Mesendoderm (in vitro differentiated cells): ENCODE measurements around the gene RAPGEF4.

Experiments
- DNase-seq: peaks from one replicate; pipeline ENCODE4 v3.0.0; 2013
- H2AK5ac ChIP-seq: 2 replicates; pipeline ENCODE4 v1.6.1; 2013; ENCODE audit warnings: low read length, inconsistent platforms
- H2BK120ac ChIP-seq: 2 replicates; pipeline ENCODE4 v1.6.1; 2013; ENCODE audit warnings: low read depth, mild to moderate bottlenecking, low read length, moderate library complexity, mixed read lengths
- H2BK15ac ChIP-seq: replicated peaks from 2 replicates; pipeline ENCODE4 v1.6.1; 2013; ENCODE audit warnings: low read depth, mild to moderate bottlenecking, moderate library complexity
- H2BK5ac ChIP-seq: 2 replicates; pipeline ENCODE4 v1.6.1; 2013; ENCODE audit warnings: low read length, inconsistent platforms
- H3K18ac ChIP-seq: 2 replicates; pipeline ENCODE4 v1.6.1; 2013; ENCODE audit warnings: mild to moderate bottlenecking, low read length, mixed read lengths
- H3K23ac ChIP-seq: one replicate; pipeline ENCODE4 v1.6.1; 2013; ENCODE audit warnings: low read length
- H3K27ac ChIP-seq: 2 replicates; pipeline ENCODE4 v1.5.1; 2013; ENCODE audit warnings: low read depth, mild to moderate bottlenecking, inconsistent platforms, low read length, moderate library complexity
- H3K27me3 ChIP-seq: 2 replicates; pipeline ENCODE4 v1.6.1; 2013; ENCODE audit warnings: low read length, control low read depth, mild to moderate bottlenecking, inconsistent platforms; ENCODE audit not compliant: insufficient read depth, poor library complexity
- H3K36me3 ChIP-seq: 2 replicates; pipeline ENCODE4 v1.6.1; 2013; ENCODE audit warnings: low read length, inconsistent platforms; ENCODE audit not compliant: control insufficient read depth, insufficient read depth
- H3K4ac ChIP-seq: one replicate; pipeline ENCODE4 v1.6.1; 2013; ENCODE audit warnings: low read depth, mild to moderate bottlenecking, low read length, moderate library complexity
- H3K4me1 ChIP-seq: 2 replicates; pipeline ENCODE4 v1.6.1; 2013; ENCODE audit warnings: low read depth, low read length, inconsistent platforms; ENCODE audit not compliant: control insufficient read depth
- H3K4me2 ChIP-seq: 2 replicates; pipeline ENCODE4 v1.6.1; 2013; ENCODE audit warnings: low read length
- H3K4me3 ChIP-seq: 2 replicates; pipeline ENCODE4 v1.5.1; 2013; ENCODE audit warnings: mild to moderate bottlenecking, low read length
- H3K56ac ChIP-seq: one replicate; pipeline ENCODE4 v1.6.1; 2013; ENCODE audit warnings: low read length
- H3K79me1 ChIP-seq: 2 replicates; pipeline ENCODE4 v1.6.1; 2013; ENCODE audit warnings: low read length, inconsistent platforms
- H3K79me2 ChIP-seq: 2 replicates; pipeline ENCODE4 v1.6.1; 2013; ENCODE audit warnings: mild to moderate bottlenecking, low read length; ENCODE audit not compliant: control insufficient read depth, insufficient read depth
- H3K9ac ChIP-seq: 2 replicates; pipeline ENCODE4 v1.6.1; 2013; ENCODE audit warnings: low read length, inconsistent platforms
- H4K5ac ChIP-seq: one replicate; pipeline ENCODE4 v1.6.1; 2013; ENCODE audit warnings: low read length
- H4K8ac ChIP-seq: one replicate; pipeline ENCODE4 v1.6.1; 2013; ENCODE audit warnings: low read depth, mild to moderate bottlenecking, control low read depth, low read length, moderate library complexity
- WGBS: extraction: QIAGEN DNeasy Blood & Tissue Kit; methylation state at CpG from one replicate; pipeline ENCODE4 v1.1.7; 2013; ENCODE audit warnings: low lambda C conversion rate, missing lambda C conversion rate; ENCODE audit not compliant: insufficient coverage; ENCODE audit errors: extremely low coverage; 5-methylcytosine and 5-hydroxymethylcytosine counted together

The RAPGEF4 gene

DNA sequence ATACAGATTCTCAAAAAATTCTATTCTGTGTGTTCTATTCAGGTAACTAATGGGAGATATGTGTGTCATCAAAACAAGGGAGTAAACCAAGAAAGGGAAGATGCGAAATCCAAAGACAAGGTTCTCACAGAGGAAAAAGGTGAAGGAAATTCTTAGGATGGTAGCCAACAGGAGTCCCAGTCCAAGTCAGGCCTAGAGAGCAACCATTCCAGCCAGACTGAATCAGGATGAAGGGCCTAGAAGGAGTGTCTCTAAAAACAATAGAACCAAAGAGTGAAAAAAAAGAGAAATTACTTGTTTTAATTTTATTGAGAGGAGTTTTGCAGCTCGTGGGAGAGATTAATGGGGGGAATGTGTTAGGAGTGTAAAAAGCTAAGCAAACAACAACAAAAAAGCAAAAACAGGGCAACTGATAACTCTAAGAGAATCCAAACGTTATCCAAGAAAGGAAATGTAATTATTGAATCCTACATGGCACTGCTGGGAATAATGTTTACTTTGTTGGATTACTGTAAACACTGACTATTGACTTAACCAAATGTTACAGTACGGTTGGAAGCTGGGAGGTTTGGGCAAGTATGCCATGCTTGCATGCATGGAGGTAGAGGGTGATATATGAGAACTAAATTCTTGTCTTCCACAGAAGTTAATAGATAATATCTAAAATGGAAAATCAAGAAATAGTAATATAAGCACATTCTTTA lies 352.3 kb downstream of the RAPGEF4 start:
- H3K27ac ChIP-seq, result no peak overlapping the region
- H2AK5ac ChIP-seq, result no peak overlapping the region
- no peaks in the 10 kb centered on the region for H3K79me1 ChIP-seq
- H3K23ac ChIP-seq, result no peak overlapping the region
- H3K4ac ChIP-seq, result no peak overlapping the region
- H4K5ac ChIP-seq, result no peak overlapping the region
- no peak overlapping the region for H3K9ac ChIP-seq
- H3K56ac ChIP-seq, result no peak overlapping the region
- H3K4me3 ChIP-seq, result no peak overlapping the region
- H3K4me2 ChIP-seq, result no peak overlapping the region
- H3K79me2 ChIP-seq, result no peaks in the 10 kb centered on the region
- H3K36me3 ChIP-seq, result no peaks in the 10 kb centered on the region
- H2BK120ac ChIP-seq, result no peak overlapping the region
- H3K4me1 ChIP-seq, result no peaks in the 10 kb centered on the region
- WGBS, result 100% methylated on average over 1 of the region's 4 CpGs
- no peak overlapping the region for H2BK5ac ChIP-seq
- no peaks in the 10 kb centered on the region for H3K27me3 ChIP-seq
- H2BK15ac ChIP-seq, result no peak overlapping the region
- no peak overlapping the region for H3K18ac ChIP-seq
- DNase-seq, result no peak
- H4K8ac ChIP-seq, result no peak overlapping the region

DNA sequence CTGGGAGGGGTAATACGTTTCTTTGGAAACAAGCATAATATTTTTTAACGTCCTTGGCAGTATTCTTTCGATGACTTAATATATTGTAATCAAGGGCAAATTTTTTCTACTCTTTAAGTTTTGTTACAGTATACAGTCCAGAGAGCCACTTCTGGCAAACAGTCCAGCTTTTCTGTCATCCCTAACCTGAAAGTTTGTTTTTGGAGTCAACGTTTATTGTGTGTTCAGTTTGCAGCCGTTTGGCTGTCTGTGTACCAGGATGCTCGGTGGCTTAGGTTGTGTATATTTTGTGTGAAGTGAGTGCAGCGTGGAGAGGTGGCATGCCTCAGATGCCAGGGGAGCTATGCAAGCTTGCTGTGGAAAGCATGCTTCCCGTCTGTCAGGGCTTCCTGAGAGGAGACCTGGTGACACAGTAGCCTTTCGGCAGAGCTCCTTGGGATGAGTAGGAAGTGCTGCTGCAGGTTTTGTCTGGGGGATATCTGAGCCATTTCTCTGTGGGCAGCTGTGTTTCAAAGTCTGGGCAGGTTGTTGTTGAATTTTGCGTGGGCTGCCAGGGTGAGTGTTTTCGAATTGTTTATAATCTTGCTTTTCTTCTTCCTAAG lies 354.7 kb downstream of the RAPGEF4 start:
- H2BK15ac ChIP-seq, result no peak overlapping the region
- no peaks in the 10 kb centered on the region for H3K36me3 ChIP-seq
- H2BK120ac ChIP-seq, result no peak overlapping the region
- peak; percentile 84 for DNase-seq
- H3K18ac ChIP-seq, result no peak overlapping the region
- no peak overlapping the region for H3K27ac ChIP-seq
- H2BK5ac ChIP-seq, result no peak overlapping the region
- H2AK5ac ChIP-seq, result no peak overlapping the region
- H4K5ac ChIP-seq, result no peak overlapping the region
- H3K56ac ChIP-seq, result no peak overlapping the region
- no peaks in the 10 kb centered on the region for H3K79me1 ChIP-seq
- H3K4me3 ChIP-seq, result no peak overlapping the region
- no peaks in the 10 kb centered on the region for H3K27me3 ChIP-seq
- no peaks in the 10 kb centered on the region for H3K79me2 ChIP-seq
- H3K4me2 ChIP-seq, result no peak overlapping the region
- H3K4me1 ChIP-seq, result no peaks in the 10 kb centered on the region
- no peak overlapping the region for H3K4ac ChIP-seq
- WGBS, result no CpG with 5 or more reads among the region's 11 CpGs
- no peak overlapping the region for H4K8ac ChIP-seq
- H3K9ac ChIP-seq, result no peak overlapping the region
- H3K23ac ChIP-seq, result no peak overlapping the region

GRCh38 chr2:173090973-173091660 lies 355.5 kb downstream of the RAPGEF4 start:
- WGBS, result no CpG with 5 or more reads among the region's 10 CpGs
- Histone ChIP-seq H2AK5ac (no peak overlapping the region), H3K4me1 (no peaks in the 10 kb centered on the region), H3K79me2 (no peaks in the 10 kb centered on the region), H3K9ac (no peak overlapping the region), H3K23ac (peak overlapping the region; percentile 3), H3K79me1 (no peaks in the 10 kb centered on the region), H3K4ac (no peak overlapping the region), H3K27ac (no peak overlapping the region), H3K4me2 (no peak overlapping the region), H2BK15ac (peak overlapping the region; percentile 39), H4K8ac (no peak overlapping the region), H2BK5ac (no peak overlapping the region), H3K4me3 (no peak overlapping the region), H4K5ac (no peak overlapping the region), H3K18ac (no peak overlapping the region), H3K36me3 (no peaks in the 10 kb centered on the region), H3K56ac (no peak overlapping the region), H3K27me3 (no peaks in the 10 kb centered on the region), H2BK120ac (no peak overlapping the region)
- DNase-seq, result peak; percentile 27

DNA sequence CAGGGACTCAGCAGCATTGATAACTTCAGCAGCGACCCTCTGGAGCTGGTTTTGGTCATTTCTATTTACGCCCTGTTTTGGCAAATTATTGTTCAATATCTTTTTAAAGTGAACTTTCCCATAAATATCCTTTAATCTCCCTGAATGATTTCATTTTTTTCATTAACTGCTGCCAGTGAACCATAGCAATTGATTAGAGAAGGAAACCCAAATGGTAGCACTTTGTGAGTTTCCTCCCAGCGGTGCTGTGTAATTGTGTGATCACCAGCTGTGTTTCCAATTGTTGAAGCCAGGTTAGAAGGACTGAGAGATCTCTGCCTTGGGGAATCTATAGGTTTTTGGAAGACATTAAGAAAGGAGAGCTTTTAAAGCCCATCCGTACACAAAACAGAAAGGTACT lies 356.3 kb downstream of the RAPGEF4 start:
- DNase-seq, result no peak
- Histone ChIP-seq H3K4ac (no peak overlapping the region), H3K4me3 (no peak overlapping the region), H3K23ac (no peak overlapping the region), H3K56ac (no peak overlapping the region), H3K27me3 (no peaks in the 10 kb centered on the region), H2BK120ac (no peak overlapping the region), H2AK5ac (no peak overlapping the region), H3K36me3 (no peaks in the 10 kb centered on the region), H2BK15ac (no peak overlapping the region), H2BK5ac (no peak overlapping the region), H3K18ac (peak overlapping the region; percentile 75), H3K9ac (no peak overlapping the region), H3K4me2 (no peak overlapping the region), H3K79me2 (no peaks in the 10 kb centered on the region), H3K27ac (no peak overlapping the region), H3K79me1 (no peaks in the 10 kb centered on the region), H4K5ac (no peak overlapping the region), H4K8ac (no peak overlapping the region), H3K4me1 (no peaks in the 10 kb centered on the region)
- no CpG with 5 or more reads among the region's 4 CpGs for WGBS

DNA sequence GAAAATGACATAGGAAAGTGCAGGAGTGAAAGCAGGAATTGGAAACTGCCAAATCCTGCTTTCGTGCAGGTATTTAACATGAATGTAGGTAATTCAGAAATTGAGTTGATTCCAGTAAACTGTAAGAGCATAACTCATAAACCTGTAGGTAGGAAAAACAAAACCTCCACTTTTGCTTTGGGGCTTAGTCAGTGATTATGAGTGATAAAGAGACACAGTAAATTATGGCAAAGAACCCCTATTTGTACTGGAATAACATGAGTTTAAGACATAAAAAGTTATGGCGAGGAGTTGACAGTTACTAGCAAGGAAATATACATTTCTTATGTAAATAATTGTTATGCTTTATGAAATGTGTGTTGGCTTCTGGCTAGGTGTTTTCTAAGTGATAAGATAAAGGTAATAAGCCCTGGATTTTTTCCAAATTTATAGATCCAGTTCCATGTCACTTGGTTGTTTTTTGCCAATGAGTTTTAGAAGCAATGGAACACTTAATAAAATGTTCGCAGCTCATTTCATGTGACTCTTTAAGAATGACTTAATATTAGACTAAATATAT lies 357.3 kb downstream of the RAPGEF4 start:
- H3K79me1 ChIP-seq, result no peaks in the 10 kb centered on the region
- no peak overlapping the region for H3K27ac ChIP-seq
- no peak overlapping the region for H3K4me3 ChIP-seq
- no peaks in the 10 kb centered on the region for H3K27me3 ChIP-seq
- no peak overlapping the region for H2BK15ac ChIP-seq
- no peak overlapping the region for H2BK5ac ChIP-seq
- H4K8ac ChIP-seq, result no peak overlapping the region
- H3K4ac ChIP-seq, result no peak overlapping the region
- H2AK5ac ChIP-seq, result no peak overlapping the region
- H2BK120ac ChIP-seq, result no peak overlapping the region
- H3K36me3 ChIP-seq, result no peaks in the 10 kb centered on the region
- no peak overlapping the region for H3K9ac ChIP-seq
- H3K23ac ChIP-seq, result no peak overlapping the region
- DNase-seq, result no peak
- no peak overlapping the region for H3K4me2 ChIP-seq
- H3K79me2 ChIP-seq, result no peaks in the 10 kb centered on the region
- H4K5ac ChIP-seq, result no peak overlapping the region
- H3K56ac ChIP-seq, result no peak overlapping the region
- H3K4me1 ChIP-seq, result no peaks in the 10 kb centered on the region
- WGBS, result no CpG with 5 or more reads among the region's 3 CpGs
- no peak overlapping the region for H3K18ac ChIP-seq
